ENCODE measurements around the gene SLC25A14. TPM values are rescaled to one million over a fixed set of nuclear protein-coding genes. Genes with fewer than 3 reads are reported as not detected.

The SLC25A14 gene, protein sequence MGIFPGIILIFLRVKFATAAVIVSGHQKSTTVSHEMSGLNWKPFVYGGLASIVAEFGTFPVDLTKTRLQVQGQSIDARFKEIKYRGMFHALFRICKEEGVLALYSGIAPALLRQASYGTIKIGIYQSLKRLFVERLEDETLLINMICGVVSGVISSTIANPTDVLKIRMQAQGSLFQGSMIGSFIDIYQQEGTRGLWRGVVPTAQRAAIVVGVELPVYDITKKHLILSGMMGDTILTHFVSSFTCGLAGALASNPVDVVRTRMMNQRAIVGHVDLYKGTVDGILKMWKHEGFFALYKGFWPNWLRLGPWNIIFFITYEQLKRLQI
- 1 to 10 TPM; 2.9 to 7.0 (median 5.1) TPM for total RNA-seq

DNA sequence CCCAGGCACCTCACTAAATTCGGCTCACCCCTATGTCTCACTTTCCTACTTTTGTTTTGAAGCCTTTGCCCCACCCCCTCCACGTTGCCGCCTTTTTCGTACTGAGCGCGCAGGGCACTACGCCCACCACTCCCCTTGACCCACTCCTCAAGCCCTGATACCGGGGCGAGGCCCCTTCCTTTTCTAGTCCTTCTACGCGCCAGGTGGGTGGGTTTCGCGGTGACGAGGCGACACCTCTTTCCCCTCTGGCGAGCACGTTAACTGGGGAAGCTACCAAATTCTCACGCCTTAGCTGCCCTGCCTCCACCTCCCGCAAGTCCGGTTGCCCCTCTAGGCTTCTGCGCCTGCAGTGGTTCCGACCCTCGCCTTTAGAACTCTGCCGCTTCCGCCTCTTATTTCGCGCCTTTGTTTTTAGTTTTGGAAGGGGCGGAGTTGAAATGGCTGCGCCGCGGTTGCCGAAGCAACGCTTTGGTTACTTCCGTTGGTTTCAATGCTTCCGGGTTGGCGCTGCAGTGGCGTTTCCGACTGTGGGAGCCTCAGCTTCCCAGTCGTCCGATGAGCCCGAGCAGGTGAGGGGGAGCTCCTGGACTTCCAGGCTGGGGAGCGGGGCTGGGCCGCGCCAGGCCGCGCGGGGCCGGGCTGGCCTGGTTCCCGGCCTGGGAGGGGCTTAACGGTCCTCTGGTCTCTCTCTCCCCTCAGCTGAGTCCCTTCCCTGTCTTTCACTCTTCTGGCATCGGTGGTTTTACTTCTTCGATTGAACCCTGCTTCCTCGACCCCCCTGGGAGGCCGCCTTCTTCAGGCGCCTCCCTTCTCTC is at the start of gene SLC25A14:
Gene SLC25A14, plus strand, starts transcription at position 512 of the 815 bp plus-strand sequence. CDS start 360 bp downstream, outside the sequence.
- Histone ChIP-seq H3K27me3 (no peaks in the 10 kb centered on the region), H3K4me3 (peak within 1 kb of the TSS; percentile 66 to 80 (median 75)), H3K36me3 (no peaks in the 10 kb centered on the region), H3K4me1 (no peaks in the 10 kb centered on the region), H3K27ac (peak within 1 kb of the TSS; percentile 33 to 66 (median 62)), H3K9me3 (no peaks in the 10 kb centered on the region)
- peak; percentile 19 to 57 for DNase-seq
- in situ Hi-C loops (cut with MboI; ENCODE audit: low sequenced_read_pairs in 4 of 4): no loop called here
- intact Hi-C loops (cut with DNase I; ENCODE audit: low total_unique reads): loop anchor here (10.0 kb wide), 1 partner anchor 565 kb away; the partner anchor contains the start of gene ENOX2
- TF ChIP-seq, protein P1, sequence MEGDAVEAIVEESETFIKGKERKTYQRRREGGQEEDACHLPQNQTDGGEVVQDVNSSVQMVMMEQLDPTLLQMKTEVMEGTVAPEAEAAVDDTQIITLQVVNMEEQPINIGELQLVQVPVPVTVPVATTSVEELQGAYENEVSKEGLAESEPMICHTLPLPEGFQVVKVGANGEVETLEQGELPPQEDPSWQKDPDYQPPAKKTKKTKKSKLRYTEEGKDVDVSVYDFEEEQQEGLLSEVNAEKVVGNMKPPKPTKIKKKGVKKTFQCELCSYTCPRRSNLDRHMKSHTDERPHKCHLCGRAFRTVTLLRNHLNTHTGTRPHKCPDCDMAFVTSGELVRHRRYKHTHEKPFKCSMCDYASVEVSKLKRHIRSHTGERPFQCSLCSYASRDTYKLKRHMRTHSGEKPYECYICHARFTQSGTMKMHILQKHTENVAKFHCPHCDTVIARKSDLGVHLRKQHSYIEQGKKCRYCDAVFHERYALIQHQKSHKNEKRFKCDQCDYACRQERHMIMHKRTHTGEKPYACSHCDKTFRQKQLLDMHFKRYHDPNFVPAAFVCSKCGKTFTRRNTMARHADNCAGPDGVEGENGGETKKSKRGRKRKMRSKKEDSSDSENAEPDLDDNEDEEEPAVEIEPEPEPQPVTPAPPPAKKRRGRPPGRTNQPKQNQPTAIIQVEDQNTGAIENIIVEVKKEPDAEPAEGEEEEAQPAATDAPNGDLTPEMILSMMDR (IDR thresholded peaks at IDR 0.05 in 4 of 5, conservative IDR thresholded peaks at IDR 0.05 in 1 of 5): no peak
- TF ChIP-seq POLR2A (IDR thresholded peaks at IDR 0.05): no peak
- peak; percentile 80 to 90 for ATAC-seq

DNA sequence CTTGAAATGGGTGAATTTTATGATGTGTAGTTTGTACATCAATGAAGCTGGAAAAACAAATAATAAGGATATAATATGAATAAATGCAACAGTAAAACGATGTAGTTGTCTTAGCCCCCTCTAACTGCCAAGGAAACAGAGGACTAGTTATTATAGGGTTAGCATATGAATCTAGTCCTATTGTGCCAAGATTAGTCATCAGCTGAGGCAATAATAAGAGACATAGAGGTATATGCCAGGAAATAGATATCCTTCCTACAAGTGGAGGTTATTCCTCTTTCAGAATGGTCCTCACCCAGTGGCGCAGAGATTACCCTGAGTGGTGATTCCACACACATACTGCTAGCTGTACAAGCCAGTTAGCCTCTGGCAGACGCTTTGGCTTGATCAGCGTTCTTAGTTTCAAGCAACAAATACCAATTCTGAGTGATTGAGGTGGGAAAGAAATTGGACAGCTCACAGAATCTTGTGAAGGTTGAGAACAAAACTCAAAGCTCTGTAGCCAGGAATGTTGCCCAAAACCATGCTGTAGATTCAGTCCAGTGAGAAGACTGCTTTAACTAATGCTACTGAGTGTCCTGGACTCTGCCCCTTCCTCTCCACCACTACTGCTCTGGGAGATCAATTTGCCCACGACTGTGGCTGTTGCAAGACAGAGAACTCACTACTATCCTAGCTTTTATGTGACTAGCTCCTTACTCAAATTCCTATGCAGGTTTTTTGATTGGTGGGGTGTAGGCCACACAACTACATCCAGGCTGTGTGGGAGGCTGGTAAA is 44.0 kb upstream of the SLC25A14 start:
- in situ Hi-C loops (cut with MboI; ENCODE audit: low sequenced_read_pairs in 4 of 4): no loop called here
- Histone ChIP-seq H3K27ac (no peak overlapping the region), H3K36me3 (no peaks in the 10 kb centered on the region), H3K9me3 (no peaks in the 10 kb centered on the region), H3K4me3 (no peak overlapping the region), H3K27me3 (no peaks in the 10 kb centered on the region), H3K4me1 (no peaks in the 10 kb centered on the region)
- intact Hi-C loops (cut with DNase I; ENCODE audit: low total_unique reads): no loop called here
- TF ChIP-seq, protein P1 (IDR thresholded peaks at IDR 0.05 in 4 of 5, conservative IDR thresholded peaks at IDR 0.05 in 1 of 5): no peak
- no peak for TF ChIP-seq POLR2A (IDR thresholded peaks at IDR 0.05)
- DNase-seq (no peak), ATAC-seq (no peak)

DNA sequence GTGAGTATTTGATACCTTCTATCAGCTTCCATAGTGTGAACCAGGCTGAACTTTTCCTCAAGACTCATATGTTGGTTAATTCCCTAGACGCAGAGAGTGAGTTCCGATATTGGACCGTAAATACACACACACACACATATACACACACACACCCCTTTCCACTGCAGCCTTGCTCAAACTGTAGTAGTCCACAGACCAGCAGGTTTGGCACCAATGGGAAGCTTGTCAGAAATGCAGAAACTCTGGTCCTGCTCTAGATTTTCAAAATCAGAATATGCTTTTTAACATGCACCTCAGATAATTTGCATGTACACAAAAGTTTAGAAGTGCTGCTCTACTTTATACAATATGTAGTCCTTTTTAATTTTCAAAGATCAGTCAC is 43.4 kb upstream of the SLC25A14 start:
- Histone ChIP-seq H3K4me1 (no peaks in the 10 kb centered on the region), H3K27ac (no peak overlapping the region), H3K4me3 (no peak overlapping the region), H3K36me3 (no peaks in the 10 kb centered on the region), H3K27me3 (no peaks in the 10 kb centered on the region), H3K9me3 (no peaks in the 10 kb centered on the region)
- intact Hi-C loops (cut with DNase I; ENCODE audit: low total_unique reads) (no loop called here), in situ Hi-C loops (cut with MboI; ENCODE audit: low sequenced_read_pairs in 4 of 4) (no loop called here)
- no peak for TF ChIP-seq POLR2A (IDR thresholded peaks at IDR 0.05)
- TF ChIP-seq, protein P1 (IDR thresholded peaks at IDR 0.05 in 4 of 5, conservative IDR thresholded peaks at IDR 0.05 in 1 of 5): no peak
- no peak for DNase-seq
- ATAC-seq: no peak

DNA sequence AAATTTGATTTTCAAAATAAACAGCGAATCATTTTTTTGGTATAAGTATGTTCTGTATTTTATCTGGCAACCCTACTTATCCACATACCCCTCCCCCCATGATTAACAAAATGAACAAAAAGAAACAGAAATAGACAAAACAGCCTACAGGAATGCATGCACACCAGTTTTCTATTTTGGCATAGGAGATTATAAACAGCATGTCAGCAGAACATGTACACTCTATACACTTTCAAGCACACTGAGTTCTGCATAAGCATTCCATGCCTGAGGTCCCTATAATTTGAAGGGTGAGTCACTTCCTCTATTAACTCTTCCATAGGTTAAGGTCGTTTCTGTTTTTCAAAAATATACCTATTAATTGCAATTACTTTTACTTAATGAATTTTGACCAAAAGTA is 43.0 kb upstream of the SLC25A14 start:
- TF ChIP-seq, protein P1 (IDR thresholded peaks at IDR 0.05 in 4 of 5, conservative IDR thresholded peaks at IDR 0.05 in 1 of 5): no peak
- Histone ChIP-seq H3K9me3 (no peaks in the 10 kb centered on the region), H3K36me3 (no peaks in the 10 kb centered on the region), H3K4me3 (no peak overlapping the region), H3K27ac (no peak overlapping the region), H3K4me1 (no peaks in the 10 kb centered on the region), H3K27me3 (no peaks in the 10 kb centered on the region)
- intact Hi-C loops (cut with DNase I; ENCODE audit: low total_unique reads): no loop called here
- in situ Hi-C loops (cut with MboI; ENCODE audit: low sequenced_read_pairs in 4 of 4): no loop called here
- ATAC-seq: no peak
- no peak for DNase-seq
